Stimulated activated CD8-positive, alpha-beta memory T cell treated with anti-CD3 and anti-CD28 coated beads, Interleukin-4, amount 100 ng/mL, for 1 hour (primary cell): ENCODE results near the gene HEATR5B.

Experiments
- DNase-seq, 2 donors: peaks; one replicate each; pipeline ENCODE4 v3.0.0-alpha.2; 2020; ENCODE audit warnings: low read depth in 2 of 2, low spot score in 1 of 2

The HEATR5B gene

DNA sequence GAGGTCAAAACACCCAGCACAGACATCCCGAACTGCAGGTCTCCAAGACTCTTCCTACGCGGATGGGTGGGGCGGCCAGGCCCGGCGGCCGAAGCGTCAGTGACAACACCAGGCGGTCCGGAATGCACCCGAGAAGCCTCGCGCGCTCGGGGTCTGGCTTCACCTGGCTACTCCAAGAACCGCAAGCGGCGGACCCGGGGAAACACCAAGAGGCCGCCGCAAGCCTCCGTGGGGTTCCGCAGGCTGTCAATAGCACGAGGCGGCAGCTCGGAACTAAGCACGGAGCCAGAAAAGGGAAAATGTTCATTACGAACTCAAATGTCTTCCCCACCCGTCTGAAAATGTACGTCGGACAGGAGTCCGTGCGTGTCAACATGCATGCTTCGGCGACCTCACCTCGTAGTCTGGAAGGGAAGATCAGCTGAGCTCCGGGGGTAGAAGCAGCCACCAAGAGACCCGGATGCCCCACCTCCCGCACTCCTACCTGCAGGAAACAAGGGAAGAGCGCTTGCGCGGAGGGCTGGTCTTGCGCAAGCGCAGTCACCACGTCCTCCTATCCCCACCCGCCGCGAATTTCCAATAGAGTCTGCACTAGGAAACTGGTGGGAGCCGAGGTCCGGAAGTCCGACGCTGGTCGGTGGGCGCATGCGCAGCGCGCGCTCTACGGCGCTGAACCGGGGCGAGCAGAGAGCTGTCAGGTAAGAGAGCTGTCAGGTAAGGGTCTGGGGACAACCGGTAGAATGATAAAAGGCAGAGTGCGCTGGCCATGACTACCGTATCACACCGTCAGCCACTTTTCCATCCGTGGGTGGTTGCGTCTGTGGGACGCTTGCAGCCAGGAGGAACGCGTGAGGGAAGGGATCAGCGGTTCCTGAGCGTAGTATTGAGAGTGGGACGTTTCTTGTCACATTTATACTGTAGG lies at the start of gene HEATR5B, which contains the start of gene GPATCH11:
Gene HEATR5B (minus strand): TSS at position 500 of the 922 bp plus-strand sequence. CDS start 958 bp downstream, outside the sequence.
Gene GPATCH11 (plus strand): TSS at position 646 of the 922 bp plus-strand sequence. CDS start 3,864 bp downstream, outside the sequence.
- peak; percentile 74 to 82 for DNase-seq

DNA sequence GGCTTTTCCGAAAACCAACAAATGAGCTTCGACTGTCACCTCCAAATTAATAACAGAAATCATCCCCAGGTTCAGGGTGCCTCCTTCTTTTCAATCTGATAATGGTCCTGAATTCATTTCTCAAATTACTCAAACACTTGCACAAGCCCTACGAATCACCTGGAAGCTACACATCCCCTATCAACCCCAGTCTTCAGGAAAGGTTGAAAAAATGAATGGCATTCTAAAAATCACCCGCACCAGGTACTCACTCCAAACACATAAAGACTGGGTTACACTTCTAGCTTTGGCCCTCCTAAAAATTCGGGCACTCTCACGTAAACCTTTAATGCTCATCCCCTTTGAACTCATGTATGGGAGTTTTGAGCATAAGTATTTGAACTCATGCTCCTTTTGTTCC lies 48.7 kb upstream of the HEATR5B start:
- no peak for DNase-seq

DNA sequence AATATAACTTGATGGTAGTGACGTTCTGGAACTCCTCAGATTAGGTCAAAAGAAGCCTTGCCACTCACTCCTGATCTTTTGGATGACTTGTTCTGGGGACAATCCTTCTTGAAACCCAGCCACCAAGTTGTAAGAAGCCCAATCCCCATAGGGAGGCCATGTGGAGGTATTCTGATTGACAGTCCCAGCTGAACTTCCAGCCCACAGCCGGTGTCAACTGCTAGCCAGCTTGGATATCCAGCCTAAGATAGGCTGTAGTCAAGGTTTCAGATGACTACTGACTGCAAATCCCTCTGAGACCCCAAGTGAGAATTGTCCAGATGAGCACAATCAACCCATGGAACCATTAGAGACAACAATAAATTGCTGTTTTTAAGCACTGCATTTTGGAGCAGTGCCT lies 41.2 kb upstream of the HEATR5B start:
- no peak for DNase-seq

DNA sequence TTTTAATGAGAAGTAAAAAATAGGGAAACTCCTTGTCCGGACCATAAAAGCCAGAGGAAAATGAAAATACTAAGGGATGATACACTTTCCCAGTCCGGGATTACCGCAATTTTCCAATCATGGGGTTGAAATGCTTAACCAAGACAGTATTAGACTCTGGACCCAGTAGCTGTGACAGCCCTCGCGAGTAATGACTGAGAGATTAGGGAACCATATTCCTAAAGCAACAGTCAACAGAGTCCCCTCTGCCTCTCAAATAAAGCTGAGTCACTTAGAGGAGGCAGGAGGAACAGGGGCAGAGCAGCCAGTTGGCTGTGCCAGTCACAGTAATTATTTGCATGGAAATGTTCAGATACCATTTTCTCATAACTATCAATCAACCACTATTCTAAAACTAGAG lies 35.0 kb upstream of the HEATR5B start:
- no peak for DNase-seq

DNA sequence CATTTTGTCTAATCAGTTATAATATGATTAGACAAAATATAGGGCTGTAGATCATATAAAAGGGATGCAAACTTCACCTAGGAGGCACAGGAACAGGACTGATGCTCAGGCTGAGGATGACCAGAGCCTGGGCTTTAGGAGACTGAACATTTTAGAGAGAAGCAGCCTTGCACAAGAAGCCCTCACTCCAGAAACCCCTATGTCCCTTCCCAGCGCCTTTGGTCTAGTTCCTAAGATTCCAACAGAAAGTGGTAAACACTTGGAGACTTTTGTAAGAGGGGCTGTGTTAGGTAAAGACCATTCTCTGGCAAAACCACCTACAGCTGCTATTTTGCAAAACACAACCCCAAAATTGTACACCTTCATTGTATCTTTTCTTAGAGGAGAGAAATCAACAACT lies 33.4 kb upstream of the HEATR5B start:
- no peak for DNase-seq

DNA sequence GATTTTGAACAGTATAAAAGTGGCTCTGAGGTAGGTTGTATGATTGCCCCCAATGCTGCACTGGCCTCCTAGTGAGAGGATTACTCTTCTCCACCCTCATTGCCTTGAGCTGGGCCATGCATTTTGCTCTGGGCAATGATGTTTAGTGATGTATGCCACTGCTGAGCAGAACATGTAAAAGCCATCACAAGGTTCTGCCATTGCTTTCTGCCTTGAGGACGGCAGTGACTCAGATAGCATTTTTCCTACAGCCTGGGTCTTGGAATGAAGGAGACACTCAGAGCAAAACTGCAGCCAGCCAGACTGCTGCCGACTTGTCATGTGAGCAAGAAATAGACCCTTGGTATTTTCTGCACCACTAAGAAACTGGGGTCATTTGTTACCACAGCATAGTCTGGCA lies 27.8 kb upstream of the HEATR5B start:
- no peak for DNase-seq

DNA sequence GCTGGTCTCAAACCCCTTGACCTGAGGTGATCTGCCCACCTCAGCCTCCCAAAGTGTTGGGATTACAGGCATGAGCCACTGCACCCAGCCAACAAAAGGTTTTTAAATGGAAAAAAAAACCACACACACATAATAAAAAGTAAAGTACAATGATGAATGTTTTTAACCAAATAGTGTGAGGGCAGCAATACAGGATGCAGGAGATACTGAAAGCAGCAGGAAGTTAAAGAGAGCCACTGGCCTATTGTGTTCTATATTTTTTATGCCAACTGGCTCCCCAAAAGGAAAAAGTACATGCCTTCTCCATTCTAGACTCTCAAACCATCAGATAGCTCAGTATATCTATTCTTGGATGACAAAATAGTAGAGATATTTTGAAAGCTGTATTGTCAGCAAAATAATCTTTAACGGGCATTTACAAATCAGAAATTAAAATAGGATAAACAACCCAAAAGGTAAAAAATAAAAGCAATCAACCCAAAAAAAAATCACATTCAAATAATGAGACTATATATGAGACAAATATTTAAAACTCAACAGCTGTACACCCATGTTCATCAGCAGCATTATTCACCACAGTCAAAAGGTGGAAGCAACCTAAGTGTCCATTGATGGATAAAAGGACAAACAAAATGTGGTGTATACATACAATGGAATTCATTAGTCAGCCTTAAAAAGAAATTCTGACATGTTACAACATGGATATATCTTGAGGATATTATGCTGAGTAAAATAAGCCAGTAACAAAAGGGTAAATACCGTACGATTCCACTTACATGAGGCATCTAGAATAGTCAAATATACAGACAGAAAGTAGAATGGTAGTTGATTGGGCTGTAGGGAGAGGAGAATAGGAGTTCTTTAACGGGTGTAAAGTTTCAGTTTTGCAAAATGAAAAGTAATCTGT lies 26.4 kb upstream of the HEATR5B start:
- no peak for DNase-seq

DNA sequence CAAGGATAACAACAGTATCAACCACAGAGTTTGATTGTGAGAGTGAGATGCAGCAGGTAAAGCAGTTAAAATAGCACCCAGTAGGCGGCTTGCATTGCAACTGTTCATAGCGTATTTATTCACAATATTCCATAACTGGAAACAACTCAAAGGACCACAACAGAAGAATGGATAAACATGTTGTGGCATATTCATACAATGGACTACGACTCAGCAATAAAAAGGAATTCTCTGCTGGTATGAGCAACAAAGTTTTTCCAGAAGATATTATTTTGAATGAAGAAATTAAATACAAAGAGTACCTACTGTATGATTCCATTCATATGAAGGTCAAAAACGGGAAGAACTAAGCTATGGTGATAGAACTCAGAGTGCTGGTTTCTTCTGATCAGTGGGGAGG lies 25.4 kb upstream of the HEATR5B start:
- no peak for DNase-seq

DNA sequence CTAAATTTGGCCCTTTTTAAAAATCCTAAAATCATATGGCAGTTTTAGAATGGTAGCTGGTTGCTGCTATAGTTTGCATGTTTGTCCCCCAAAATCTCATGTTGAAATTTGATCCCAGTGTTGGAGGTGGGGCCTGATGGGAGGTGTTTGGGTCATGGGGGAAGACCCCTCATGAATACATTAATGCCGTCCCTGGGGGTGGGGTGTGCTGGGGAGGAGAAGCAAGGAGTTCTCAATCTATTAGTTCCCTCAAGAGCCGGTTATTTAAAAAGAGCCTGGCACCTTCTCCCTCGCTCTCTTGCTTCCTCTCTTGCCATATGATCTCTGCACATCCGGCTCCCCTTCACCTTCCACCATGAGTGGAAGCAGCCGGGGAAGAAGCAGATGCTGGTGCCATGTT lies 21.0 kb upstream of the HEATR5B start:
- no peak for DNase-seq

DNA sequence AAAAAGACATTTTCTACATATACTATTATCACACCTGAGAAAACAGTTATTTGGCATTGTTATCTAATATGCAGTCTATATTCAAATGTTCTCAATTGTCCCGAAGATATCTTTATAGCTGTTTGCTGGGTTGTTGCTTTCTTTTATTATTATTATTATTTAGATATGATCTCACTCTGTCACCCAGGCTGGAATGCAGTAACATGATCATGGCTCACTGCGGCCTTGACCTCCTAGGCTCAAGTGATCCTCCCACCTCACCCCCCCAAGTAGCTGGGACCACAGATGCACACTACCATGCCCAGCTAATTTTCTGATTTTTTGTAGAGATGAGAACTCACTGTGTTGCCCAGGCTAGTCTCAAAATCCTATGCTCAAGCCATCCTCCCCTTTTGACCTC lies 20.0 kb upstream of the HEATR5B start:
- DNase-seq, result no peak

DNA sequence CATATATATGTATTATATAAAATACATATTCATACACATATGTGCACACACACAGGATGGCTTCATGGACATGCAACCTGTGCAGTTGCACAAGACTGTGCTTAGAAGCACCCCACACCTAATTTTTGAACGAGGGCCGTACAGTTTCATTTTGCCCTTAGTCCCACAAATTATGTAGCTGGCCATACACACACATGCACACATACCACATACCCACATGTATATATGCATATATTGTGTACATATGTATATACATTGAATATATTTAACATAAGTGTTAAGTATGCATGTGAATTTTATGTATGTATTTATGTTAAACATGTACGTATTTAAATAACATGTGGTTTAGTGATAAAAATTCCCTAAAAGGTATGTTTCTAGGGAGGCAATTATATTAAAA lies 18.4 kb upstream of the HEATR5B start:
- DNase-seq, result no peak

DNA sequence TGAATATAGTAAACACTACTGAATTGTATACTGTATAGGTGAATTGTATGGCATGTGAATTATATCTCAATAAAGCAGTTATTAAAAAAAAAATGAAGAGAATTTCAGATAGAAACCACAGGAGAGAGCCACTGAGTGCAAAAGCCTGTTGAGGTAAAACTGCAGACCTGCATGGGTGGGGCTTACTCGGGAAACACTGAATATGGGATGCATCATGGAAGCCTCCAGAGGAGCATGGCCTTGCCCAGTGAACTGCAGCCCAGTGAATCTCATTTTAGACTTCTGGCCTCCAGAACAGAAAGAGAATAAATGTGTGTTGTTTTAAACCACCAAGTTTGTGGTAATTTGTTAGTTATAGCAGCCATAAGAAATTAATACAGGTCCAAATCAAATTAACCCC lies 15.9 kb upstream of the HEATR5B start:
- no peak for DNase-seq

DNA sequence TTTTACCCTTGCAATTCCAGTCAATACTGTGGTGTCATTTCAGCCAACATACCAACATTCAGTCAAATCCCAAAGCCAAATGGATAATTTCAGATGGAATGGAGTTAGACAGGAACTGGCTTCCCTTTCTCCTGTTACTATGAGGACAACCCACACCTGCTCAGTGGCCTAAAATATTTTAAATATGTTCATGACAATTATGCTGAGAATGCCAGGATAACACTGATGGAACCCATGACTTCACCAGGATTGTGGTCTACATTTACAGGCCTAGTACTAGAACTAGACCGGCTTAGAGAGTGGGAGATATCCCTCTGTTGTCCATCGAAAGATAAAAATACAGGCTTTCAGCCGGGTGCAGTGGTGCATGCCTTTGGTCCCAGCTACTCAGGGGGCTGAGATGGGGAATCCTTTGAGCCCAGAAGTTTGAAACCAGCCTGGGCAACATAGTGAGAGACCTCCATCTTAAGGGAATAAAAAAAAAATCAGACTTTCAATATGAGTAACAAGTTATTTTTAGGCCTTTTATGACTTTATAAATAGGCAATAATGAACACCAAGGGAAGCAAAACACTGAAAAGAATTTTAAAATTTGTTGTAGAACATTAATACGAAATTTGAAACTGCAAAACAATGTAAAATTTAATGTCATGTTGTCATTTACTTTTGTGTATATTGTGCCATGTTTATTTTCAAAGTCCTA lies 14.4 kb upstream of the HEATR5B start:
- DNase-seq, result no peak

DNA sequence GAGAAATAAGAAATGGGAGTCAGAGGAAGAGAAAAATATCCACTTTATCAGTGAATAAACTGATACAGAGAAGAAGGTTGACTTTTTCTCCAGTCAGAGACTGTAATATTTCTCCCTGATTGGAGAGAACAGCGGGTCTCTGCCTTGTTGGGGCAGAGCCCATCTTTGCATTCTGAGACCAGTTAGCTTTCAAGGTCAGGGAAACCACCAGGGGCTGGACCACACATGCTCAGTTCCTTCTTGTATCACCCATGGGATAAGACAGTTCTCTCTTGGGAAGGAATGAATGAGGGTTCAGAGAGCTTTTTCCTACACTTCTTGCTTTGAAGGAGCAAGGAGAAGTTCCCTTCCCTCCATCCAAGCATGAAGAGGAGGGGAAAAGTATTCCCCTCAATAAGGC lies 12.4 kb upstream of the HEATR5B start:
- DNase-seq, result no peak

DNA sequence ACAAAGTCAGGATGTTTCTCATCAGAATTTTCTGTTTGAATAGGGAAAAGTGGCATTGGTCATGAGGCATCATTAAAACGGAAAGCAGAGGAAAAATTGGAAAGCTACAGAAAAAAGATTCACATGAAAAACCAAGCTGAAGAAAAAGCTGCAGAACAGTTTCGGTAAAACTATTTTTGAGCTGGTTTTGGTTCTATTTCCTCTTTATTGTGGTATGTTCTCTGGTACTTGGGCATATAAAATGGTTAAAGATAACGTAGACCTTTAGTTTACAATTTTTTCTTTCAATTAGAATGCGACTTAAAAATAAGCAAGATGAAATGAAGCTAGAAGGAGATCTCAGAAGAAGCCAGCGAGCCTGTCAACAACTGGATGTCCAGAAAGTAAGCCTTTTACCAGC lies 7.7 kb upstream of the HEATR5B start:
- DNase-seq, result no peak

DNA sequence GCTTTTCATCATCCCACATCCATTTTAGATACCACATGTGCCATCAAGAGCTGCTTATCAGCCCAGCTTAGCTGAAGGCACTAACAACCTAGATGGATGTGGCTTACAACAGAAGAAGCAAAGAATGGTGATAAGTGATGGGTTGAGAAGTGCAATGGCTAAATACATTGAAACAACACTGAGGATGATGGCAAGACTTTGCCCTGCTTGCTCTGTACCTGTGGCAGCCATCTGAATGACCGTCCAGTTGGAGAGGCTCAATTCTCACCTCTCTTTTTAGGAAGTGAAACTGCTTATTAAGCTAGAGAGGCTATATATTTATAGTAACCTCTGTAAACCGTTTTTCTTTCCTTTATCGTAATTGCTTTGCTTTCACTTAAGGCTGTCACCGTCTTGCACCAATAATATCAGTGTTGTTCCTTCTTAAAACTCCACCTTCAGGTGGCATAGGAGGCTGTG lies 5.9 kb upstream of the HEATR5B start:
- no peak for DNase-seq

DNA sequence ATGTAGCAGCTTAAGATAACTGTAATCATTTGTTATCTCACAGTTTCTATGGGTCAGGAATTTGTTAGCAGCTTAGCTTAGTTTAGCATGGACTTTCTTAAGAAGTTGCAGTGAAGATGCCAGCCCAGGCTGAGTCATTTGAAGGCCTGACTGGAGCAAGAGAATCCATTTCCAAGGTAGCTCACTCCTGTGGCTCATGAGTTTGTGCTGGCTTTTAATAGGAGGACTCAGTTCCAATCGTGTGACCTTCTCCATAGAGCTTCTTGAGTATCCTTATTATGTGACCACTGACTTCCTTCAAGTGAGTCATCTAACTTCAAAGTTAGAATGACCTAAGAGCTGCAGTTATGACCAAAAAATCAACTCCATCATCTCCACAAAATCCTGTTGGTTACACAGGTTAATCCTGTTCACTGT lies 1.6 kb upstream of the HEATR5B start:
- DNase-seq, result no peak

DNA sequence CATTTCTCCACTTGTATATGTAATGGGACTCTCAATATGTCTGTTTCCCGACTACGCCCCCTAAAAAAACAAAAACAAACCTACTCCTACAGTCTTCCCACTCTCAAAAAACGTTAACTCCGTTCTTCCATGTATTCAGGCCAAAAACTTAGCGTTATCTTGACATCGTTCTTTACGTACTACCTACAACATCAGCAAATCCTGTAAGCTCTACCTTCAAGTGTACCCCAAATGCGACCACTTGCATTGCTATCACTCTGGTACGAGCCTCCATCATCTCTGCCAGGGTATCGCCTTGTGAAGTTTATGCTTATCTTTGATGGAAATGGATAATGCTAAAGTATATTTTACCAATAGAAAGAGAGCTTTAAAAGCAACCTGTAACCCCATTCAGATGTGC lies 625 bp upstream of the HEATR5B start:
- DNase-seq, result no peak

DNA sequence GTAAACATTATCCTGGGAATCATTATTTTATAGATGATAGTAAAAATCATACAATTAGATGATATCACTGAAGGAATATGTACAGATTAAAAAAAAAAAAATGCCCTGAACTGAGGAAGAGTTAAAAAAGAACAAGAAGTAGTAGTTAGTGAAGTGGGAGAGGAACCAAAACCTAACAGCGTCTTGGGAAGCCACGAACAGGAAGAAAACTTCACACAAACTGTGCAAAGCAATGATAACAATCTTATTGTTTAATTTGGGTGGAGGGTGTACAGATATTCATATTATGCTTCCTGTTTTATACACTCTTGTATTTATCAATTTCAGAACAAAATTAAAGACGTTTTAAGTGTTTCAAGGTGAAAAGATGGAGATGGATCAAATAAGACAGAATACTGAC lies 3.5 kb downstream of the HEATR5B start:
- no peak for DNase-seq

DNA sequence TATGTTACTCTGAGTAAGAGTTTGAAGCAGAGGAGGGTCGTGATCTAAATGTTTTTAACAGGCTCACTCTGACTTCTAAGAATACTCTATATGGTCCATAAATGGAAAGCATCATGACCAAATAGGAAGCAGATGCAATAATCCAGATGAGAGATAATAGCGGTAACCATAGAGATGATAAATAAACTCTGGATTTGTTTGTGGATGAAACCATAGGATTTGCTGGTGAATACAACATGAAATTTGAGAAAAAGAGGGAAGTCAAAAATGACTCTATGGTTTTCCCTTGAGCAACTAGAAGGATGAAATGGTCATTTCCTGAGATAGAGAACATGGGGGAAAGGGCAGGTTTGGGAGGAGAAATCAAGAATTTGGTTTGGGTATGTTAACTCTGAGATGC lies 3.9 kb downstream of the HEATR5B start:
- DNase-seq, result no peak

DNA sequence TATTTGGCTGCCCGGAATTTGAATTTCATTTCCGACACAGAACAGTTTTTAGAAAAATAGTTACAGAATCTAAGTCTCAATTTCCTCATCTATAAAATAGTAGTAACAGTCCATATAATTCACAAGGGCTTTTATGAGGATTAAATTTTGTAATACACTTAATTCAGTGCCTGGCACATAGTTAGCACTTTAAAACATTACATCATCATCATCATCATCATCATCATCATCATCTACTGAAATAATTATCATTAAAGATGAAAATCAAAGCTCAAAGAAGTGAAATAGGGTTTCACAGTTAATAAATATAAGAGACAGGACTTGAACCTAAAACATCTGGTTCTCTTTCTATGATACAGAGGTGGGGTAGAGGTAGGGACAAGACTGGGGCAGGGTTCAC lies 13.2 kb downstream of the HEATR5B start:
- no peak for DNase-seq
